Uterus (tissue), 2 donors: ENCODE data around the gene GPER1.

Experiments
- POLR2A ChIP-seq, 2 donors: fragments of 450-650 bp; IDR thresholded peaks; one replicate each; pipeline ENCODE4 v1.6.1; 2016; ENCODE audit warnings: antibody characterized with exemption in 2 of 2, mild to moderate bottlenecking in 1 of 2, moderate library complexity in 1 of 2
- TF ChIP-seq, protein P1 (sequence below), 4 experiments: fragments of 200-600 bp in 2 of 4; fragments of 450-650 bp in 2 of 4; sonication (generic) in 2 of 4; IDR thresholded peaks; one replicate each; pipeline ENCODE4 v1.5.1; 2016 to 2019; ENCODE audit warnings: antibody characterized with exemption in 4 of 4, mild to moderate bottlenecking in 2 of 4, moderate library complexity in 1 of 4

- TF ChIP-seq, protein P1, sequence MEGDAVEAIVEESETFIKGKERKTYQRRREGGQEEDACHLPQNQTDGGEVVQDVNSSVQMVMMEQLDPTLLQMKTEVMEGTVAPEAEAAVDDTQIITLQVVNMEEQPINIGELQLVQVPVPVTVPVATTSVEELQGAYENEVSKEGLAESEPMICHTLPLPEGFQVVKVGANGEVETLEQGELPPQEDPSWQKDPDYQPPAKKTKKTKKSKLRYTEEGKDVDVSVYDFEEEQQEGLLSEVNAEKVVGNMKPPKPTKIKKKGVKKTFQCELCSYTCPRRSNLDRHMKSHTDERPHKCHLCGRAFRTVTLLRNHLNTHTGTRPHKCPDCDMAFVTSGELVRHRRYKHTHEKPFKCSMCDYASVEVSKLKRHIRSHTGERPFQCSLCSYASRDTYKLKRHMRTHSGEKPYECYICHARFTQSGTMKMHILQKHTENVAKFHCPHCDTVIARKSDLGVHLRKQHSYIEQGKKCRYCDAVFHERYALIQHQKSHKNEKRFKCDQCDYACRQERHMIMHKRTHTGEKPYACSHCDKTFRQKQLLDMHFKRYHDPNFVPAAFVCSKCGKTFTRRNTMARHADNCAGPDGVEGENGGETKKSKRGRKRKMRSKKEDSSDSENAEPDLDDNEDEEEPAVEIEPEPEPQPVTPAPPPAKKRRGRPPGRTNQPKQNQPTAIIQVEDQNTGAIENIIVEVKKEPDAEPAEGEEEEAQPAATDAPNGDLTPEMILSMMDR (IDR thresholded peaks at IDR 0.05) = no peak
- TF ChIP-seq POLR2A (IDR thresholded peaks at IDR 0.05) = no peak
These were observed at the start of gene GPER1 for GRCh38 chr7:1087952-1088920.
